ENCODE results near the gene FETUB.

GRCh38 chr3:186682812-186683211, 42.6 kb downstream of the FETUB start:
- TF ChIP-seq CTCF (IDR thresholded peaks at IDR 0.05) (no peak), EP300 (IDR thresholded peaks at IDR 0.05) (no peak), POLR2AphosphoS5 (IDR thresholded peaks at IDR 0.05) (no peak)

Data from sigmoid colon (tissue), 4 donors.